Measurements from ENCODE around the gene ACOT7. TPM values are rescaled to one million over a fixed set of nuclear protein-coding genes. Genes with fewer than 3 reads are reported as not detected.
A peak's percentile ranks its signal among the peaks of the same experiment; 100 is the strongest.

ACOT7 gene
- total and polyA plus RNA-seq, 2 experiments from 2014 or later, result 20.3 to 39.9 TPM

DNA sequence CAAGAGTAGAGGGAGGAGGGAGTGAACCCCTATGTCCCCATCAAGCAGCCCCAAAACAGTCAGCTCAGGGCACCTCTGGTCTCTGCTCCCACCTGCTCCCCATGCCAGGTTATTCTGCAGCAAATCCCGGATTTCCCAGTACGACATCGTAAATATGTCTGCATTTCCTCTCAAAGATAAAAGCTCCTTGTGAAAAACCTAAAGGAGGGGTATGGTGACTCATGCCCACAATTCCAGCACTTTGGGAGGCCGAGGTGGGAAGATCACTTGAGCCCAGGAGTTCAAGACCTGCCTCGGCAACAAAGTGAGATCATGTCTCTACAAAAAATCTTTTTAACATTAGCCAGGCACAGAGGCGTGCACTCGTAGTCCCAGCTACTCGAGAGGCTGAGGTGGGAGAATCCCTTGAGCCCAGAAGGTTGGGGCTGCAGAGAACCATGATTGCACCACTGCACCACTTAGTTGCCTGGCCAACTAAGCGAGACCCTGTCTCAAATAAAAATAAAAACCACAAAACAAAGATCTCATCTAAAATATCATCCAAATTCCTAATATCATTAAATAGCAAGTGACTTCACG is 7.1 kb downstream of the ACOT7 start:
- Histone ChIP-seq H4K20me1 (ENCODE audit: insufficient read depth, poor library complexity, severe bottlenecking) (no peaks in the 10 kb centered on the region), H3K9me3 (ENCODE audit: low read depth) (no peaks in the 10 kb centered on the region), H3K27me3 (no peaks in the 10 kb centered on the region), H3K4me1 (ENCODE audit: insufficient read depth) (no peaks in the 10 kb centered on the region), H3K27ac (peak overlapping the region; percentile 50), H2AFZ (no peak overlapping the region), H3K4me3 (no peak overlapping the region), H3K9me2 (replicated peaks; ENCODE audit: insufficient read depth) (no peaks in the 10 kb centered on the region), H3K79me2 (peaks cover 20% of the 10 kb centered on the region), H3K4me2 (peak overlapping the region; percentile 4), H3K36me3 (replicated peaks; ENCODE audit: insufficient read depth, low read depth) (no peaks in the 10 kb centered on the region)
- peak; percentile 37 for DNase-seq (ENCODE audit: low spot score)
- no peak for TF ChIP-seq EZH2 (IDR thresholded peaks at IDR 0.05; ENCODE audit: borderline replicate concordance)
- TF ChIP-seq EZH2phosphoT487 (IDR thresholded peaks at IDR 0.05; ENCODE audit: low read depth, severe bottlenecking, unreplicated experiment), result no peak
- TF ChIP-seq, protein P1, sequence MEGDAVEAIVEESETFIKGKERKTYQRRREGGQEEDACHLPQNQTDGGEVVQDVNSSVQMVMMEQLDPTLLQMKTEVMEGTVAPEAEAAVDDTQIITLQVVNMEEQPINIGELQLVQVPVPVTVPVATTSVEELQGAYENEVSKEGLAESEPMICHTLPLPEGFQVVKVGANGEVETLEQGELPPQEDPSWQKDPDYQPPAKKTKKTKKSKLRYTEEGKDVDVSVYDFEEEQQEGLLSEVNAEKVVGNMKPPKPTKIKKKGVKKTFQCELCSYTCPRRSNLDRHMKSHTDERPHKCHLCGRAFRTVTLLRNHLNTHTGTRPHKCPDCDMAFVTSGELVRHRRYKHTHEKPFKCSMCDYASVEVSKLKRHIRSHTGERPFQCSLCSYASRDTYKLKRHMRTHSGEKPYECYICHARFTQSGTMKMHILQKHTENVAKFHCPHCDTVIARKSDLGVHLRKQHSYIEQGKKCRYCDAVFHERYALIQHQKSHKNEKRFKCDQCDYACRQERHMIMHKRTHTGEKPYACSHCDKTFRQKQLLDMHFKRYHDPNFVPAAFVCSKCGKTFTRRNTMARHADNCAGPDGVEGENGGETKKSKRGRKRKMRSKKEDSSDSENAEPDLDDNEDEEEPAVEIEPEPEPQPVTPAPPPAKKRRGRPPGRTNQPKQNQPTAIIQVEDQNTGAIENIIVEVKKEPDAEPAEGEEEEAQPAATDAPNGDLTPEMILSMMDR (IDR thresholded peaks at IDR 0.05; ENCODE audit: poor library complexity), result no peak
- 48% methylated on average over 10 of the region's 10 CpGs for WGBS (ENCODE audit: low lambda C conversion rate, missing lambda C conversion rate)

DNA sequence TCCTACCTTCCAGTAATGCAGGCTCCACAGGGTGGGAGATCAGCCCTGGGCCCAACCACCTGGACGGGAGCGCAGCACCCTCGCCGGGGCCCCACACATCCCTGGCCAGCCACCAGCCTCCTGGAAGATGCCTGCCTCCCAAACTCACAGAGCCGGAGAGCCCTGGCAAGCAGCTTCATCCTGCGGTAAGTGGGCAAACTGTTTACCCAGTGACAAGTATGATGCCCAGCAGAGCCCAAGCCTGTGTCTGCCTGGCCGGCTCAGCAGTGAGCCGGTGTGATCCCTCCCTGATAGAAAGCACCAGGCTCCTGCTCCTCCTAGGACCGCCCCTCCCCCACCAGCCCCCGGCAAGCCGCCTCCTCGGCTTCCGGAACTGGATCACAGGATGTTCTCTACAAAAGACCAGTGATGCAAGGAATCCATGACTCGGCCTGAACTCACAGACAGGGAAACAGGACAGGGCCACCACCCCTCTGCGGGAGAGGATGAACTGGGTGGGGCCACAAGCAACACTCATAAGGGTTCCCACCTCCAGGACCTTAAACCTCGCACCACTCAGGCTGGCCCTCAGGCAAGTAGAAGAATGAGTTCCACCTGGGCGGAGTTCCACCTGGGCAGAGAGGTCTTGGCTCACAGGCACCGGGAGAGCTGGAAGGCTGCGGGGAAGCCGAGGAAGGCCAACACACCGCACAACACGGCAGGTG is 7.9 kb downstream of the ACOT7 start:
- no peak overlapping the region for H3K4me3 ChIP-seq
- peaks cover 14% of the 10 kb centered on the region for H3K79me2 ChIP-seq
- no peak for TF ChIP-seq EZH2phosphoT487 (IDR thresholded peaks at IDR 0.05; ENCODE audit: low read depth, severe bottlenecking, unreplicated experiment)
- TF ChIP-seq EZH2 (IDR thresholded peaks at IDR 0.05; ENCODE audit: borderline replicate concordance), result no peak
- TF ChIP-seq, protein P1 (IDR thresholded peaks at IDR 0.05; ENCODE audit: poor library complexity), result no peak
- H3K9me2 ChIP-seq (replicated peaks; ENCODE audit: insufficient read depth), result no peaks in the 10 kb centered on the region
- 59% methylated on average over 22 of the region's 22 CpGs for WGBS (ENCODE audit: low lambda C conversion rate, missing lambda C conversion rate)
- no peaks in the 10 kb centered on the region for H3K27me3 ChIP-seq
- no peak overlapping the region for H2AFZ ChIP-seq
- H3K4me2 ChIP-seq, result peak overlapping the region; percentile 20
- H3K4me1 ChIP-seq (ENCODE audit: insufficient read depth), result no peaks in the 10 kb centered on the region
- H3K9me3 ChIP-seq (ENCODE audit: low read depth), result no peaks in the 10 kb centered on the region
- peak overlapping the region; percentile 50 for H3K27ac ChIP-seq
- peak; percentile 68 for DNase-seq (ENCODE audit: low spot score)
- no peaks in the 10 kb centered on the region for H3K36me3 ChIP-seq (replicated peaks; ENCODE audit: insufficient read depth, low read depth)
- H4K20me1 ChIP-seq (ENCODE audit: insufficient read depth, poor library complexity, severe bottlenecking), result no peaks in the 10 kb centered on the region

GRCh38 chr1:6384962-6385361 is 8.6 kb downstream of the ACOT7 start:
- peaks cover 16% of the 10 kb centered on the region for H3K79me2 ChIP-seq
- H3K4me1 ChIP-seq (ENCODE audit: insufficient read depth), result no peaks in the 10 kb centered on the region
- no peaks in the 10 kb centered on the region for H4K20me1 ChIP-seq (ENCODE audit: insufficient read depth, poor library complexity, severe bottlenecking)
- H3K36me3 ChIP-seq (replicated peaks; ENCODE audit: insufficient read depth, low read depth), result no peaks in the 10 kb centered on the region
- H3K4me3 ChIP-seq, result no peak overlapping the region
- H2AFZ ChIP-seq, result no peak overlapping the region
- TF ChIP-seq EZH2phosphoT487 (IDR thresholded peaks at IDR 0.05; ENCODE audit: low read depth, severe bottlenecking, unreplicated experiment), result no peak
- TF ChIP-seq EZH2 (IDR thresholded peaks at IDR 0.05; ENCODE audit: borderline replicate concordance), result no peak
- TF ChIP-seq, protein P1 (IDR thresholded peaks at IDR 0.05; ENCODE audit: poor library complexity), result no peak
- no peaks in the 10 kb centered on the region for H3K27me3 ChIP-seq
- peaks cover 2% of the 10 kb centered on the region for H3K9me3 ChIP-seq (ENCODE audit: low read depth)
- H3K27ac ChIP-seq, result no peak overlapping the region
- no peak for DNase-seq (ENCODE audit: low spot score)
- WGBS (ENCODE audit: low lambda C conversion rate, missing lambda C conversion rate), result 94% methylated on average over 5 of the region's 5 CpGs
- no peaks in the 10 kb centered on the region for H3K9me2 ChIP-seq (replicated peaks; ENCODE audit: insufficient read depth)
- H3K4me2 ChIP-seq, result peak overlapping the region; percentile 20
